ENCODE data around the gene ST8SIA5. TPM values are rescaled to one million over a fixed set of nuclear protein-coding genes. Genes with fewer than 3 reads are reported as not detected.

ST8SIA5 gene
- total and polyA plus RNA-seq, 2 donors (not counting 1 experiment from before 2014, with no cell fraction given) = under 0.01 to 0.01 TPM

DNA sequence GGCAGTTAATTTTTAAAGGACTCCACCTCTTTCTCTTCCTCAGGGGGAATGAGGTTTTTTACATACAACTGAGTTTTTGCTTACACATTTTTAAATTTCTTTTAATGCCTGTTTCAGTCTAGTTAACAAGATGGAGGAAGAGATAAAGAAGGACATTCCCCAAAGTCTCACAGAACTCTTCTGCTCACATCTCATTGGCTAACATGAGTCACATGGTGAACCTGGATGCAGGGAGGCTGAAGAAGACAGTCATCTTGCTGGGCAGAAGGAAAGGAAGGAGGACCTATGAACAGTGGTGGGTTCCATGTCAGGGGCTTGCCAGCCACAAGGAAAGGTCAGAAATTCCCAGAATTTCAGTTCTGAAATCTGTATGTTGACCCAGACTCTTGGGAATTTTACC, 10.4 kb upstream of the ST8SIA5 start:
- H3K27me3 ChIP-seq (ENCODE audit: control insufficient read depth, insufficient read depth, low read length) = no peaks in the 10 kb centered on the region
- no peak overlapping the region for H3K9ac ChIP-seq (ENCODE audit: insufficient read depth, low read length)
- no peak overlapping the region for H2AFZ ChIP-seq (ENCODE audit: low read length)
- no peak overlapping the region for H3K27ac ChIP-seq (ENCODE audit: insufficient read depth, low read length)
- no peaks in the 10 kb centered on the region for H3K79me2 ChIP-seq (ENCODE audit: control insufficient read depth, insufficient read depth, low read length)
- no peak for DNase-seq (ENCODE audit: low read depth in 2 of 2)
- H4K20me1 ChIP-seq (ENCODE audit: control insufficient read depth, extremely low read depth, insufficient read depth, low read length) = no peaks in the 10 kb centered on the region
- H3K4me3 ChIP-seq (replicated peaks in 1 of 4; ENCODE audit: control extremely low read depth in 1 of 4, insufficient read depth in 1 of 4, low read depth in 3 of 4, low read length in 4 of 4) = no peak overlapping the region
- H3K36me3 ChIP-seq (ENCODE audit: control insufficient read depth, insufficient read depth, low read length) = no peaks in the 10 kb centered on the region
- TF ChIP-seq, protein P1, sequence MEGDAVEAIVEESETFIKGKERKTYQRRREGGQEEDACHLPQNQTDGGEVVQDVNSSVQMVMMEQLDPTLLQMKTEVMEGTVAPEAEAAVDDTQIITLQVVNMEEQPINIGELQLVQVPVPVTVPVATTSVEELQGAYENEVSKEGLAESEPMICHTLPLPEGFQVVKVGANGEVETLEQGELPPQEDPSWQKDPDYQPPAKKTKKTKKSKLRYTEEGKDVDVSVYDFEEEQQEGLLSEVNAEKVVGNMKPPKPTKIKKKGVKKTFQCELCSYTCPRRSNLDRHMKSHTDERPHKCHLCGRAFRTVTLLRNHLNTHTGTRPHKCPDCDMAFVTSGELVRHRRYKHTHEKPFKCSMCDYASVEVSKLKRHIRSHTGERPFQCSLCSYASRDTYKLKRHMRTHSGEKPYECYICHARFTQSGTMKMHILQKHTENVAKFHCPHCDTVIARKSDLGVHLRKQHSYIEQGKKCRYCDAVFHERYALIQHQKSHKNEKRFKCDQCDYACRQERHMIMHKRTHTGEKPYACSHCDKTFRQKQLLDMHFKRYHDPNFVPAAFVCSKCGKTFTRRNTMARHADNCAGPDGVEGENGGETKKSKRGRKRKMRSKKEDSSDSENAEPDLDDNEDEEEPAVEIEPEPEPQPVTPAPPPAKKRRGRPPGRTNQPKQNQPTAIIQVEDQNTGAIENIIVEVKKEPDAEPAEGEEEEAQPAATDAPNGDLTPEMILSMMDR (conservative IDR thresholded peaks at IDR 0.05 in 1 of 2, IDR thresholded peaks at IDR 0.05 in 1 of 2; ENCODE audit: low read depth in 1 of 2, low read length in 2 of 2) = no peak
- TF ChIP-seq EZH2 (IDR thresholded peaks at IDR 0.05; ENCODE audit: low read length, missing control alignments) = no peak
- H3K4me1 ChIP-seq (ENCODE audit: control insufficient read depth, extremely low read depth, insufficient read depth, low read length) = no peaks in the 10 kb centered on the region
- no peaks in the 10 kb centered on the region for H3K9me3 ChIP-seq (ENCODE audit: control insufficient read depth, insufficient read depth, low read depth, low read length)
- H3K4me2 ChIP-seq (ENCODE audit: extremely low read depth, insufficient read depth, low read length) = no peak overlapping the region

DNA sequence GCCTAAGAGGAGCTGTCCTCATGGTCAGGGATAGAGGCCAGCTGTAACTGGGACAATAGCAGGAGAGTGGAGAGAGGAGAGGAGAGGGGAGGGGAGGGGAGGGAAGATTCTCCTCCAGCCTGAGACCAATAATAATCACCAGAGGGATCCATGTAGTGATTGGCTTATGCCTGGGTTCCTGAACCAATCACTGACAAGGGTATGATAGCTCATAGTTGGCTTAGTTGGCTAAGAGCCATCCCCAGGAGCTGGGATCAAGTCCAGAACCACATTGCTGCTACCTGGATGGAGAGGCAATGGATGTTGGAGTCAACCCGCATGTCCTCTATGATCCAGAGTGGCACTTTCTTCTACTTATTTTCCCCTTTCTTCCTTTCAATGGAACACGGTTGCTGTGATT, 7.7 kb upstream of the ST8SIA5 start:
- DNase-seq (ENCODE audit: low read depth in 2 of 2) = no peak
- no peak overlapping the region for H2AFZ ChIP-seq (ENCODE audit: low read length)
- H3K27ac ChIP-seq (ENCODE audit: insufficient read depth, low read length) = no peak overlapping the region
- peaks cover 6% of the 10 kb centered on the region for H3K27me3 ChIP-seq (ENCODE audit: control insufficient read depth, insufficient read depth, low read length)
- H3K4me3 ChIP-seq (replicated peaks in 1 of 4; ENCODE audit: control extremely low read depth in 1 of 4, insufficient read depth in 1 of 4, low read depth in 3 of 4, low read length in 4 of 4) = no peak overlapping the region
- H3K36me3 ChIP-seq (ENCODE audit: control insufficient read depth, insufficient read depth, low read length) = no peaks in the 10 kb centered on the region
- H4K20me1 ChIP-seq (ENCODE audit: control insufficient read depth, extremely low read depth, insufficient read depth, low read length) = no peaks in the 10 kb centered on the region
- no peaks in the 10 kb centered on the region for H3K9me3 ChIP-seq (ENCODE audit: control insufficient read depth, insufficient read depth, low read depth, low read length)
- H3K4me1 ChIP-seq (ENCODE audit: control insufficient read depth, extremely low read depth, insufficient read depth, low read length) = no peaks in the 10 kb centered on the region
- TF ChIP-seq, protein P1 (conservative IDR thresholded peaks at IDR 0.05 in 1 of 2, IDR thresholded peaks at IDR 0.05 in 1 of 2; ENCODE audit: low read depth in 1 of 2, low read length in 2 of 2) = no peak
- TF ChIP-seq EZH2 (IDR thresholded peaks at IDR 0.05; ENCODE audit: low read length, missing control alignments) = no peak
- H3K4me2 ChIP-seq (ENCODE audit: extremely low read depth, insufficient read depth, low read length) = no peak overlapping the region
- no peaks in the 10 kb centered on the region for H3K79me2 ChIP-seq (ENCODE audit: control insufficient read depth, insufficient read depth, low read length)
- no peak overlapping the region for H3K9ac ChIP-seq (ENCODE audit: insufficient read depth, low read length)

DNA sequence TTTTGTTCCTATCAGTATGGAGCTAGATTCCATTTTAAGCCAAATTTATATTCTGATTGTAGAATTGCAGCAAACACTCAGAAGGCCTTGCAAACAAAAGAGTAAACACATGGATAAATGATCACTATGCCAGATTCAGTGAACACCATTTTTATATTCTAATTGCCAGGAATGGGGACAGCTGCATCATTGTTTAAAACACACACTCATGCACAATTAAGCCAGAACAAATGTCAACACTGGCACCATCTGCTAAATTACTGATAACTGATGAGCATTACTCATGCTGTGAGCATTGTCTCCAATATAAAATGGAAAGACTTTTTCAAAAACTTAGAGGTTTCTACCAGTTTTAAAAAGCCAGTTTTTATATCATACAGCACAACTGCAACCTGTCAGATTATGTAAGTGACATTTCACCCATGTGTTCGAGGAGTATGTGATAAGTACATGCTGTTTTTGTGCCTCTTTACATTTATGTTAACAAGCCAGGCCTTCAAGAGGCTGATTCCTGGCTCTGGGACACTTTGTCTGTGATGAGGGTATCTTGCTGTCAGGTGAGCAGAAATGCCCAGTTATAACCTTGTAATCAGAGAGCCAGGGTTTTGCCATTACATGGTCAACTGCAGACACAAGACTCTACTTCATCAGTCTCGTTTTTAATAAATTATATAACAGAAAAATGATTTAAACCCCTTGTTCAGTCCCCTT, 4.4 kb upstream of the ST8SIA5 start:
- no peaks in the 10 kb centered on the region for H3K36me3 ChIP-seq (ENCODE audit: control insufficient read depth, insufficient read depth, low read length)
- H3K4me2 ChIP-seq (ENCODE audit: extremely low read depth, insufficient read depth, low read length) = no peak overlapping the region
- no peak overlapping the region for H3K27ac ChIP-seq (ENCODE audit: insufficient read depth, low read length)
- peaks cover 31% of the 10 kb centered on the region for H3K27me3 ChIP-seq (ENCODE audit: control insufficient read depth, insufficient read depth, low read length)
- DNase-seq (ENCODE audit: low read depth in 2 of 2) = no peak
- no peaks in the 10 kb centered on the region for H3K4me1 ChIP-seq (ENCODE audit: control insufficient read depth, extremely low read depth, insufficient read depth, low read length)
- no peak overlapping the region for H2AFZ ChIP-seq (ENCODE audit: low read length)
- H3K9me3 ChIP-seq (ENCODE audit: control insufficient read depth, insufficient read depth, low read depth, low read length) = no peaks in the 10 kb centered on the region
- TF ChIP-seq, protein P1 (conservative IDR thresholded peaks at IDR 0.05 in 1 of 2, IDR thresholded peaks at IDR 0.05 in 1 of 2; ENCODE audit: low read depth in 1 of 2, low read length in 2 of 2) = no peak
- TF ChIP-seq EZH2 (IDR thresholded peaks at IDR 0.05; ENCODE audit: low read length, missing control alignments) = no peak
- no peaks in the 10 kb centered on the region for H3K79me2 ChIP-seq (ENCODE audit: control insufficient read depth, insufficient read depth, low read length)
- no peak overlapping the region for H3K4me3 ChIP-seq (replicated peaks in 1 of 4; ENCODE audit: control extremely low read depth in 1 of 4, insufficient read depth in 1 of 4, low read depth in 3 of 4, low read length in 4 of 4)
- no peak overlapping the region for H3K9ac ChIP-seq (ENCODE audit: insufficient read depth, low read length)
- H4K20me1 ChIP-seq (ENCODE audit: control insufficient read depth, extremely low read depth, insufficient read depth, low read length) = no peaks in the 10 kb centered on the region

All from fibroblast of lung (primary cell).